ENCODE measurements around the gene TAPT1.
"Not testable (repeated sequence)": the region's sequence is repeated elsewhere in the genome, so short reads cannot be mapped to it uniquely, and the experiment has no call there.

Gene TAPT1

GRCh38 chr4:16150716-16151115 lies 75.6 kb downstream of the TAPT1 start:
- no peak overlapping the region for H3K4me3 ChIP-seq (ENCODE audit: low read length)
- no peak for DNase-seq (ENCODE audit: low read depth, low spot score)

GRCh38 chr4:16144913-16145312 lies 81.4 kb downstream of the TAPT1 start:
- not testable (repeated sequence) for DNase-seq (ENCODE audit: low read depth, low spot score); H3K4me3 ChIP-seq (ENCODE audit: low read length)

- no peak for DNase-seq (ENCODE audit: low read depth, low spot score)
- no peak overlapping the region for H3K4me3 ChIP-seq (ENCODE audit: low read length)
These were observed 83.5 kb downstream of the TAPT1 start for GRCh38 chr4:16142598-16143310.

GRCh38 chr4:16140879-16141249 lies 85.4 kb downstream of the TAPT1 start:
- no peak overlapping the region for H3K4me3 ChIP-seq (ENCODE audit: low read length)

GRCh38 chr4:16140231-16140878 lies 85.9 kb downstream of the TAPT1 start:
- no peak overlapping the region for H3K4me3 ChIP-seq (ENCODE audit: low read length)
- DNase-seq (ENCODE audit: low read depth, low spot score), result no peak

More at GRCh38 chr4:16140879-16141249, 85.4 kb downstream of the TAPT1 start:
- no peak for DNase-seq (ENCODE audit: low read depth, low spot score)

- H3K4me3 ChIP-seq (ENCODE audit: low read length), result no peak overlapping the region
- no peak for DNase-seq (ENCODE audit: low read depth, low spot score)
These were observed 87.0 kb downstream of the TAPT1 start for GRCh38 chr4:16139066-16139945.

GRCh38 chr4:16136827-16137226 lies 89.4 kb downstream of the TAPT1 start:
- no peak for DNase-seq (ENCODE audit: low read depth, low spot score)
- no peak overlapping the region for H3K4me3 ChIP-seq (ENCODE audit: low read length)

- H3K4me3 ChIP-seq (ENCODE audit: low read length), result no peak overlapping the region
These were observed 90.0 kb downstream of the TAPT1 start for GRCh38 chr4:16136311-16136710.

GRCh38 chr4:16133406-16133805 lies 92.9 kb downstream of the TAPT1 start:
- DNase-seq (ENCODE audit: low read depth, low spot score), result no peak
- no peak overlapping the region for H3K4me3 ChIP-seq (ENCODE audit: low read length)

More at GRCh38 chr4:16136311-16136710, 90.0 kb downstream of the TAPT1 start:
- no peak for DNase-seq (ENCODE audit: low read depth, low spot score)

GRCh38 chr4:16131293-16131692 lies 95.0 kb downstream of the TAPT1 start:
- no peak overlapping the region for H3K4me3 ChIP-seq (ENCODE audit: low read length)
- no peak for DNase-seq (ENCODE audit: low read depth, low spot score)

GRCh38 chr4:16129336-16129735 lies 96.9 kb downstream of the TAPT1 start:
- H3K4me3 ChIP-seq (ENCODE audit: low read length), result no peak overlapping the region
- no peak for DNase-seq (ENCODE audit: low read depth, low spot score)

- no peak for DNase-seq (ENCODE audit: low read depth, low spot score)
- H3K4me3 ChIP-seq (ENCODE audit: low read length), result no peak overlapping the region
These were observed 99.6 kb downstream of the TAPT1 start for GRCh38 chr4:16126714-16127113.

GRCh38 chr4:16125571-16126445 lies 100.5 kb downstream of the TAPT1 start:
- DNase-seq (ENCODE audit: low read depth, low spot score), result no peak
- no peak overlapping the region for H3K4me3 ChIP-seq (ENCODE audit: low read length)

- no peak for DNase-seq (ENCODE audit: low read depth, low spot score)
- no peak overlapping the region for H3K4me3 ChIP-seq (ENCODE audit: low read length)
These were observed 102.0 kb downstream of the TAPT1 start for GRCh38 chr4:16124232-16124631.

- H3K4me3 ChIP-seq (ENCODE audit: low read length), result no peak overlapping the region
- DNase-seq (ENCODE audit: low read depth, low spot score), result no peak
These were observed 102.8 kb downstream of the TAPT1 start for GRCh38 chr4:16123356-16124084.

- no peak overlapping the region for H3K4me3 ChIP-seq (ENCODE audit: low read length)
- DNase-seq (ENCODE audit: low read depth, low spot score), result peak; percentile 82
These were observed 103.5 kb downstream of the TAPT1 start for GRCh38 chr4:16122784-16123183.

- H3K4me3 ChIP-seq (ENCODE audit: low read length), result no peak overlapping the region
- no peak for DNase-seq (ENCODE audit: low read depth, low spot score)
These were observed 104.0 kb downstream of the TAPT1 start for GRCh38 chr4:16122308-16122711.

GRCh38 chr4:16120720-16121119 lies 105.6 kb downstream of the TAPT1 start:
- H3K4me3 ChIP-seq (ENCODE audit: low read length), result no peak overlapping the region
- DNase-seq (ENCODE audit: low read depth, low spot score), result peak; percentile 39
